A673 (cell line): ENCODE measurements around the gene FBXO9.

ENCODE experiments used
- EZH2 ChIP-seq: fragments of 200-600 bp; sonication (generic); IDR thresholded peaks from 2 replicates; pipeline ENCODE4 v1.6.1; 2017; ENCODE audit warnings: borderline replicate concordance, low read depth, mild to moderate bottlenecking, mixed read lengths, antibody characterized with exemption, low read length; ENCODE audit not compliant: poor library complexity, severe bottlenecking
- TF ChIP-seq, protein P1 (sequence below): fragments of 300-800, 200-600 bp; sonication (generic); conservative IDR thresholded peaks from 2 replicates; pipeline ENCODE4 v1.5.1; 2017; ENCODE audit warnings: low read depth, mild to moderate bottlenecking, antibody characterized with exemption, low read length, moderate library complexity, mixed read lengths

- TF ChIP-seq, protein P1, sequence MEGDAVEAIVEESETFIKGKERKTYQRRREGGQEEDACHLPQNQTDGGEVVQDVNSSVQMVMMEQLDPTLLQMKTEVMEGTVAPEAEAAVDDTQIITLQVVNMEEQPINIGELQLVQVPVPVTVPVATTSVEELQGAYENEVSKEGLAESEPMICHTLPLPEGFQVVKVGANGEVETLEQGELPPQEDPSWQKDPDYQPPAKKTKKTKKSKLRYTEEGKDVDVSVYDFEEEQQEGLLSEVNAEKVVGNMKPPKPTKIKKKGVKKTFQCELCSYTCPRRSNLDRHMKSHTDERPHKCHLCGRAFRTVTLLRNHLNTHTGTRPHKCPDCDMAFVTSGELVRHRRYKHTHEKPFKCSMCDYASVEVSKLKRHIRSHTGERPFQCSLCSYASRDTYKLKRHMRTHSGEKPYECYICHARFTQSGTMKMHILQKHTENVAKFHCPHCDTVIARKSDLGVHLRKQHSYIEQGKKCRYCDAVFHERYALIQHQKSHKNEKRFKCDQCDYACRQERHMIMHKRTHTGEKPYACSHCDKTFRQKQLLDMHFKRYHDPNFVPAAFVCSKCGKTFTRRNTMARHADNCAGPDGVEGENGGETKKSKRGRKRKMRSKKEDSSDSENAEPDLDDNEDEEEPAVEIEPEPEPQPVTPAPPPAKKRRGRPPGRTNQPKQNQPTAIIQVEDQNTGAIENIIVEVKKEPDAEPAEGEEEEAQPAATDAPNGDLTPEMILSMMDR: no peak
- TF ChIP-seq EZH2: no peak
Measured at GRCh38 chr6:53018446-53018845, 46.8 kb upstream of the FBXO9 start.
